ENCODE results near the gene ATP1A4. TPM values are rescaled to one million over a fixed set of nuclear protein-coding genes. Genes with fewer than 3 reads are reported as not detected.

Gene ATP1A4
- polyA plus RNA-seq, 3 donors, result 1.00 to 16.0 TPM; not detected in 1

DNA sequence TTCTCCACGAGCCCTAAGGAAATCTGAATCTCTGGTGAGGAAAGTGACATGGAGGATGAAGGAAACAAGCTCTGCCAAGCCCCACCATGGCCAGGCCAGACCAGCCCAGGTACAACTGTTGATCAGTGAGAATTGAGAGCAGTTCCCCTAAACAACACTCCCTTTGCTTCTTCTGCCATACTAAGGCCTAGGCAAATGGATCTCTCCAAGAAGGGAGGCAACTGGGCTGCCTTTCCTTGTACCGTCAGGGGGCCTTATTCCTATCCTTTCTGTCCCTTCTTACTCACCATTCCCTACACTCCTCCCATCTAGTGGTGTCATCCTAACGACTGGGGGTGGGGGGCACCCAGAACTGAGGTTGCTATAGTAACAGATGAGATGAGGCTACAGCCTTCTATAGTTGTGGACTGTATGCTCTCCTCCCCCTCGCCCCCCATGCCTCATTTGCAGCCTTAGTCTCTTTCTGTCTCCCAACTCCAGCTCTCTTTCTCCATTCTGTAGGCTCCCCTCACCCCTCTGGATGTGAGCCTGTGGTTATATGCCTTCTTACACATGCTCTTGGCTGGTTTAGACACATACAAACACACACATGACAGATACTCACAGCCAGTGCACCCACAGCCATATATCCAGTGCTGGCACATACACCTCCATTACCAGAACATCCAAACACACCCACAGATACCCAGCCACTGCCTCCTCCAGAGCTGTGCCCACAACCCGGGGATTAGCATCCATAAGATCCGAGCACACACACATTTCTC is 57.3 kb downstream of the ATP1A4 start:
- Mint-ChIP-seq H3K4me1 (peaks cover 39% of the 10 kb centered on the region), H3K27me3 (ENCODE audit: low read depth in 3 of 3) (peaks cover 0 to 3% (median 0%) of the 10 kb centered on the region in 3 donors), H3K4me3 (no peak overlapping the region), H3K27ac (peak overlapping the region in 2 of 7 donors; percentile 28 to 70), H3K36me3 (peaks cover 59 to 67% of the 10 kb centered on the region in 2 donors), H3K9me3 (no peaks in the 10 kb centered on the region)
- H3K4me1 ChIP-seq (ENCODE audit: control insufficient read depth in 1 of 2, insufficient read depth in 2 of 2, low read length in 2 of 2), result peaks cover 28 to 32% of the 10 kb centered on the region in 2 donors
- H3K4me2 ChIP-seq (replicated peaks; ENCODE audit: extremely low read depth, low read length, poor library complexity, severe bottlenecking), result no peak overlapping the region
- no peaks in the 10 kb centered on the region for H3K27me3 ChIP-seq (ENCODE audit: control insufficient read depth in 2 of 2, insufficient read depth in 2 of 2, low read length in 2 of 2)
- H3K4me3 ChIP-seq (replicated peaks in 1 of 3; ENCODE audit: low read depth in 2 of 3, low read length in 3 of 3), result no peak overlapping the region
- 80% methylated on average over 2 of the region's 6 CpGs for WGBS (ENCODE audit: insufficient coverage)
- TF ChIP-seq, protein P1, sequence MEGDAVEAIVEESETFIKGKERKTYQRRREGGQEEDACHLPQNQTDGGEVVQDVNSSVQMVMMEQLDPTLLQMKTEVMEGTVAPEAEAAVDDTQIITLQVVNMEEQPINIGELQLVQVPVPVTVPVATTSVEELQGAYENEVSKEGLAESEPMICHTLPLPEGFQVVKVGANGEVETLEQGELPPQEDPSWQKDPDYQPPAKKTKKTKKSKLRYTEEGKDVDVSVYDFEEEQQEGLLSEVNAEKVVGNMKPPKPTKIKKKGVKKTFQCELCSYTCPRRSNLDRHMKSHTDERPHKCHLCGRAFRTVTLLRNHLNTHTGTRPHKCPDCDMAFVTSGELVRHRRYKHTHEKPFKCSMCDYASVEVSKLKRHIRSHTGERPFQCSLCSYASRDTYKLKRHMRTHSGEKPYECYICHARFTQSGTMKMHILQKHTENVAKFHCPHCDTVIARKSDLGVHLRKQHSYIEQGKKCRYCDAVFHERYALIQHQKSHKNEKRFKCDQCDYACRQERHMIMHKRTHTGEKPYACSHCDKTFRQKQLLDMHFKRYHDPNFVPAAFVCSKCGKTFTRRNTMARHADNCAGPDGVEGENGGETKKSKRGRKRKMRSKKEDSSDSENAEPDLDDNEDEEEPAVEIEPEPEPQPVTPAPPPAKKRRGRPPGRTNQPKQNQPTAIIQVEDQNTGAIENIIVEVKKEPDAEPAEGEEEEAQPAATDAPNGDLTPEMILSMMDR (IDR thresholded peaks at IDR 0.05), result no peak
- no peak overlapping the region for H3K27ac ChIP-seq (ENCODE audit: low read depth in 1 of 2, low read length in 2 of 2)
- no peak for DNase-seq
- H2AFZ ChIP-seq (ENCODE audit: insufficient read depth, low read depth, low read length, poor library complexity, severe bottlenecking), result no peak overlapping the region
- peaks cover 66% of the 10 kb centered on the region for H4K20me1 ChIP-seq (ENCODE audit: insufficient read depth, low read length)
- H3K9ac ChIP-seq (ENCODE audit: insufficient read depth, low read length, poor library complexity, severe bottlenecking), result no peak overlapping the region
- peaks cover 3% of the 10 kb centered on the region for H3K79me2 ChIP-seq (ENCODE audit: insufficient read depth, low read length)
- intact Hi-C loops (cut with micrococcal nuclease), result loop anchor here in 1 of 2 donors (5.0 kb wide), 1 partner anchor 111 kb away; the partner anchor contains the start of gene IGSF8
- no peaks in the 10 kb centered on the region for H3K9me3 ChIP-seq (replicated peaks in 1 of 2; ENCODE audit: control insufficient read depth in 1 of 2, insufficient read depth in 1 of 2, low read length in 2 of 2)
- H3K36me3 ChIP-seq (replicated peaks in 1 of 2; ENCODE audit: control insufficient read depth in 1 of 2, insufficient read depth in 2 of 2, low read length in 2 of 2), result peaks cover 40 to 65% of the 10 kb centered on the region in 2 donors

DNA sequence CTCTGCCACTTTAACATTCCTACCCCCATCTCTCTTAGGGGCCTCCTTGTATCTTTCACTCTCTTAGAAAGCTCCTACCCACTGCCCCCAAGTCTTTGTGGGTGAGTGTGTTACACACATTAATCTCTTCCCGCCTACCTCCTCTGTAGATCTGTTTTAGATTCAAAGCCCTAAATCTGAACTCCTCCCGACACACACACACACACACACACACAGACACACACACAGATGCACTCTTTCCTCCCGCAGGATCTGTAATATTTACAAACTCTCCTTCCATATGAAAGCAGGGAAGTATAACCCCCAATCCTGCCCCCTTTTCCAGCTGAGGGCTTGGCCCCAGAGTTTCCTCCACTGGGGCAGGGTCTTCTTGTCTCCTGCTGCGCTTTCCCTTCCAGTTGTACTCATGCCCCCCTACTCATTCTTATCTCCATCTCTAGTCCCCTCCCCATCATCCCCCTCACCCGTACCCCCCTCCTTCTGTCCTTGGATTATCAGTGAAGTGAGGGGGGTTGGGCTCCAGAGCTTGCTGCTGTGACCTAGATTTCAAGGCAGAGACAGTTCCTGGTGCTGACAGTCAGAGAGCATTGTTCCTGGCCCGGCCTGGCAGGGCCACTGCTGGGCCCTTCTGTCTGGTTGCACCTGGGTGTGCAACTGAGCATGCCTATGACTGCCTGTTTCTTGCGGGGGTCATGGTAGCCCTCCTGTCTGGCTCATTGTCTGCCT is 58.1 kb downstream of the ATP1A4 start:
- H3K27ac ChIP-seq (ENCODE audit: low read depth in 1 of 2, low read length in 2 of 2), result no peak overlapping the region
- no peak overlapping the region for H3K9ac ChIP-seq (ENCODE audit: insufficient read depth, low read length, poor library complexity, severe bottlenecking)
- H3K4me3 ChIP-seq (replicated peaks in 1 of 3; ENCODE audit: low read depth in 2 of 3, low read length in 3 of 3), result no peak overlapping the region
- no peaks in the 10 kb centered on the region for H3K9me3 ChIP-seq (replicated peaks in 1 of 2; ENCODE audit: control insufficient read depth in 1 of 2, insufficient read depth in 1 of 2, low read length in 2 of 2)
- Mint-ChIP-seq H3K4me3 (no peak overlapping the region), H3K9me3 (no peaks in the 10 kb centered on the region), H3K27me3 (ENCODE audit: low read depth in 3 of 3) (peaks cover 0 to 3% (median 0%) of the 10 kb centered on the region in 3 donors), H3K27ac (peak overlapping the region in 1 of 7 donors; percentile 27), H3K36me3 (peaks cover 67 to 75% of the 10 kb centered on the region in 2 donors), H3K4me1 (peaks cover 32% of the 10 kb centered on the region)
- H3K79me2 ChIP-seq (ENCODE audit: insufficient read depth, low read length), result peaks cover 3% of the 10 kb centered on the region
- DNase-seq, result no peak
- peaks cover 20 to 25% of the 10 kb centered on the region in 2 donors for H3K4me1 ChIP-seq (ENCODE audit: control insufficient read depth in 1 of 2, insufficient read depth in 2 of 2, low read length in 2 of 2)
- intact Hi-C loops (cut with micrococcal nuclease), result loop anchor here in 1 of 2 donors (5.0 kb wide), 1 partner anchor 112 kb away; the partner anchor contains the start of gene IGSF8
- peaks cover 71% of the 10 kb centered on the region for H4K20me1 ChIP-seq (ENCODE audit: insufficient read depth, low read length)
- WGBS (ENCODE audit: insufficient coverage), result 92% methylated on average over 4 of the region's 7 CpGs
- H3K27me3 ChIP-seq (ENCODE audit: control insufficient read depth in 2 of 2, insufficient read depth in 2 of 2, low read length in 2 of 2), result no peaks in the 10 kb centered on the region
- no peak overlapping the region for H3K4me2 ChIP-seq (replicated peaks; ENCODE audit: extremely low read depth, low read length, poor library complexity, severe bottlenecking)
- H2AFZ ChIP-seq (ENCODE audit: insufficient read depth, low read depth, low read length, poor library complexity, severe bottlenecking), result no peak overlapping the region
- TF ChIP-seq, protein P1 (IDR thresholded peaks at IDR 0.05), result no peak
- peaks cover 48 to 72% of the 10 kb centered on the region in 2 donors for H3K36me3 ChIP-seq (replicated peaks in 1 of 2; ENCODE audit: control insufficient read depth in 1 of 2, insufficient read depth in 2 of 2, low read length in 2 of 2)
